K562 (cell line): ENCODE data around the gene MDC1. TPM values are rescaled to one million over a fixed set of nuclear protein-coding genes. Genes with fewer than 3 reads are reported as not detected.

Experiments used
- BRF1 ChIP-seq: IDR thresholded peaks from 3 replicates; pipeline ENCODE4 v1.6.1; 2011; ENCODE audit warnings: borderline replicate concordance, mild to moderate bottlenecking; ENCODE audit not compliant: insufficient read length; ENCODE audit errors: extremely low read depth
- CSDE1 ChIP-seq, 2 experiments: fragments of 450-650 bp; IDR thresholded peaks; 2 replicates each; pipeline ENCODE4 v1.6.1; 2016; ENCODE audit warnings: mild to moderate bottlenecking in 1 of 2
- EGR1 ChIP-seq: fragments of 450-650 bp; conservative IDR thresholded peaks from 2 replicates; pipeline ENCODE4 v1.6.1; 2017; ENCODE audit warnings: mild to moderate bottlenecking
- NFE2L1 ChIP-seq: fragments of 450-650 bp; IDR thresholded peaks from 2 replicates; pipeline ENCODE4 v1.6.1; 2016; ENCODE audit warnings: missing genetic modification characterization, low read depth, mild to moderate bottlenecking, missing compliant biosample characterization, moderate library complexity, borderline replicate concordance
- POLR3G ChIP-seq: IDR thresholded peaks from 2 replicates; pipeline ENCODE4 v1.6.1; 2011; ENCODE audit not compliant: insufficient read length, insufficient replicate concordance; ENCODE audit errors: extremely low read depth
- RBM15 ChIP-seq: fragments of 200-400 bp; formaldehyde crosslinking; IDR thresholded peaks from 2 replicates; pipeline ENCODE4 v1.6.1; 2018; ENCODE audit warnings: mild to moderate bottlenecking, low read length, moderate library complexity; ENCODE audit not compliant: insufficient read depth
- RCOR1 ChIP-seq, 2 experiments: IDR thresholded peaks; 2 replicates each; pipeline ENCODE4 v1.6.1; 2012; ENCODE audit warnings: low read depth in 2 of 2, low read length in 2 of 2, borderline replicate concordance in 1 of 2, improper control_type of control experiment in 1 of 2
- SP1 ChIP-seq: sonication (generic); formaldehyde crosslinking; IDR thresholded peaks from 2 replicates; pipeline ENCODE4 v1.8.1; 2022; ENCODE audit warnings: mild to moderate bottlenecking, missing genetic modification reagents
- ZNF12 ChIP-seq: sonication (generic); formaldehyde crosslinking; IDR thresholded peaks from 2 replicates; pipeline ENCODE4 v1.4.0; 2020; ENCODE audit warnings: mild to moderate bottlenecking, missing genetic modification reagents
- ZNF140 ChIP-seq: fragments of 250-450 bp; sonication (Bioruptor Pico); IDR thresholded peaks from 2 replicates; pipeline ENCODE4 v1.8.0; 2021; ENCODE audit warnings: moderate library complexity, mild to moderate bottlenecking, inconsistent platforms
- ZZZ3 ChIP-seq: fragments of 450-650 bp; IDR thresholded peaks from 2 replicates; pipeline ENCODE4 v1.6.1; 2016; ENCODE audit warnings: antibody characterized with exemption, mild to moderate bottlenecking, moderate library complexity
- polyA plus RNA-seq, 8 experiments: library from polyadenylated mRNA; depleted of rRNA in 4 of 8; stranded (reverse) in 5 of 8; unstranded in 3 of 8; fragments of >200 nt; fragmentation: Nextera tagmentation in 2 of 8; fragmentation: Illumina TruSeq in 1 of 8; extraction: Ambion mirVana in 2 of 8; extraction: Trizol in 1 of 8; gene quantifications; 2 replicates each; pipeline versions ENCODE4 v1.2.1 to v1.2.3, GENCODE V29; 2011 to 2014; ENCODE audit warnings: inconsistent platforms in 1 of 8, missing spikeins in 1 of 8
- total RNA-seq, 7 experiments: library from RNA; depleted of rRNA in 6 of 7; stranded (reverse); fragments of >200 nt in 6 of 7; fragmentation: Illumina TruSeq in 2 of 7; extraction: Trizol in 2 of 7; gene quantifications; 2 replicates each; pipeline versions ENCODE4 v1.2.1 to v1.2.3, GENCODE V29; 2011 to 2021; ENCODE audit warnings: low replicate concordance in 1 of 7
- TF ChIP-seq, protein P1 (sequence below): sonication (generic); formaldehyde crosslinking; IDR thresholded peaks from 2 replicates; pipeline ENCODE4 v1.8.1; 2023; ENCODE audit warnings: mild to moderate bottlenecking, missing genetic modification reagents
- TF ChIP-seq, protein P2 (sequence below): fragments of 250-450 bp; sonication (Bioruptor Pico); IDR thresholded peaks from 2 replicates; pipeline ENCODE4 v1.4.0; 2020; ENCODE audit warnings: mild to moderate bottlenecking
- TF ChIP-seq, protein P3 (sequence below), 2 experiments: fragments of 450-650 bp; formaldehyde crosslinking in 1 of 2; IDR thresholded peaks; 2 replicates each; pipeline versions ENCODE4 v1.4.0 to v1.6.1; 2014 to 2020; ENCODE audit warnings: mild to moderate bottlenecking in 2 of 2, borderline replicate concordance in 1 of 2, low read depth in 1 of 2

MDC1 gene
- total and polyA plus RNA-seq, 9 of the 15 experiments (the other 6 are each of a cell fraction or from before 2014, with no cell fraction given) = 8.2 to 114 (median 20.0) TPM

DNA sequence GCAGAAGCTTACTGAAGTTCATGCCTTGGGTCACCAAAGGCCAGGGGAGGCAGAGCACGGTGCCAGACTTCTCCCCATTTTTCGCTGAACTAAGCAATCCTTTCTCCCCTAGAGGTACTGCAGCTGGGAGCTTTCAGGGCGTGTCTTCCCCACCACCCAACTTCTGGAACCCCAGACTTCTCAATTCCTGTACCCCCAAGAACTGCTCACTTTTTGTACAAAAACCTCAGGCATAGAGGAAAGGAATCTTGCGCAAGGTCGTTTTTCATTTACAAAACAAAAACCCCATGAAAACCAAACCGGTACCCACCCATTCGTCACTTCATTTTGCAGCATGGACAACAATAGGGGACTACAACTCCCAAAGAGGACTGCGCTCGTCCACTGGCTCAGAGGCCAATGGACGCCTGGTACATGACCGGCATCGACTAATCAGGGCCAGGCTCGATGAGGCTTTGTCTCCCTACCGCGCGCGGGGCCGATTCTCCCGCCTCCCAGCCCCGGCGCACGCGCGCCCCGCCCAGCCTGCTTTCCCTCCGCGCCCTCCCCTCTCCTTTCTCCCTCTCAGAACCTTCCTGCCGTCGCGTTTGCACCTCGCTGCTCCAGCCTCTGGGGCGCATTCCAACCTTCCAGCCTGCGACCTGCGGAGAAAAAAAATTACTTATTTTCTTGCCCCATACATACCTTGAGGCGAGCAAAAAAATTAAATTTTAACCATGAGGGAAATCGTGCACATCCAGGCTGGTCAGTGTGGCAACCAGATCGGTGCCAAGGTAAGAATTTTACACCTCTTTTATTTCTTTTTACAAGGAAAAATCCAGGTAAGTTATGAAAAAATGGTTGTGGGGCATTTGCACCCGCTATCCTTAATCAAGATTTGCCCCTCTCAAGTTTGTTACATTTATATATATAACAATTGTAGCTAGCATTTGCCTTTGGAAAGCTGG, 3.0 kb upstream of the MDC1 start, which contains the start of gene TUBB (continued):
- TF ChIP-seq, protein P1, sequence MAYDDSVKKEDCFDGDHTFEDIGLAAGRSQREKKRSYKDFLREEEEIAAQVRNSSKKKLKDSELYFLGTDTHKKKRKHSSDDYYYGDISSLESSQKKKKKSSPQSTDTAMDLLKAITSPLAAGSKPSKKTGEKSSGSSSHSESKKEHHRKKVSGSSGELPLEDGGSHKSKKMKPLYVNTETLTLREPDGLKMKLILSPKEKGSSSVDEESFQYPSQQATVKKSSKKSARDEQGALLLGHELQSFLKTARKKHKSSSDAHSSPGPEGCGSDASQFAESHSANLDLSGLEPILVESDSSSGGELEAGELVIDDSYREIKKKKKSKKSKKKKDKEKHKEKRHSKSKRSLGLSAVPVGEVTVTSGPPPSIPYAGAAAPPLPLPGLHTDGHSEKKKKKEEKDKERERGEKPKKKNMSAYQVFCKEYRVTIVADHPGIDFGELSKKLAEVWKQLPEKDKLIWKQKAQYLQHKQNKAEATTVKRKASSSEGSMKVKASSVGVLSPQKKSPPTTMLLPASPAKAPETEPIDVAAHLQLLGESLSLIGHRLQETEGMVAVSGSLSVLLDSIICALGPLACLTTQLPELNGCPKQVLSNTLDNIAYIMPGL = peak; percentile 19; the same call in 1 of the 2 replicates
- TF ChIP-seq BRF1 = no peak
- TF ChIP-seq, protein P2, sequence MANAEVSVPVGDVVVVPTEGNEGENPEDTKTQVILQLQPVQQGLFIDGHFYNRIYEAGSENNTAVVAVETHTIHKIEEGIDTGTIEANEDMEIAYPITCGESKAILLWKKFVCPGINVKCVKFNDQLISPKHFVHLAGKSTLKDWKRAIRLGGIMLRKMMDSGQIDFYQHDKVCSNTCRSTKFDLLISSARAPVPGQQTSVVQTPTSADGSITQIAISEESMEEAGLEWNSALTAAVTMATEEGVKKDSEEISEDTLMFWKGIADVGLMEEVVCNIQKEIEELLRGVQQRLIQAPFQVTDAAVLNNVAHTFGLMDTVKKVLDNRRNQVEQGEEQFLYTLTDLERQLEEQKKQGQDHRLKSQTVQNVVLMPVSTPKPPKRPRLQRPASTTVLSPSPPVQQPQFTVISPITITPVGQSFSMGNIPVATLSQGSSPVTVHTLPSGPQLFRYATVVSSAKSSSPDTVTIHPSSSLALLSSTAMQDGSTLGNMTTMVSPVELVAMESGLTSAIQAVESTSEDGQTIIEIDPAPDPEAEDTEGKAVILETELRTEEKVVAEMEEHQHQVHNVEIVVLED = no peak
- TF ChIP-seq SP1 (CRISPR knock-in tag) = peak; percentile 84
- peak; percentile 40 to 48; a peak in 1 of 4 replicates for TF ChIP-seq RCOR1 (IDR thresholded peaks at IDR 0.05; ENCODE audit: borderline replicate concordance in 1 of 2, low read depth in 2 of 2, low read length in 2 of 2)
- TF ChIP-seq POLR3G = no peak
- TF ChIP-seq EGR1 = no peak
- no peak for TF ChIP-seq ZZZ3
- TF ChIP-seq, protein P3, sequence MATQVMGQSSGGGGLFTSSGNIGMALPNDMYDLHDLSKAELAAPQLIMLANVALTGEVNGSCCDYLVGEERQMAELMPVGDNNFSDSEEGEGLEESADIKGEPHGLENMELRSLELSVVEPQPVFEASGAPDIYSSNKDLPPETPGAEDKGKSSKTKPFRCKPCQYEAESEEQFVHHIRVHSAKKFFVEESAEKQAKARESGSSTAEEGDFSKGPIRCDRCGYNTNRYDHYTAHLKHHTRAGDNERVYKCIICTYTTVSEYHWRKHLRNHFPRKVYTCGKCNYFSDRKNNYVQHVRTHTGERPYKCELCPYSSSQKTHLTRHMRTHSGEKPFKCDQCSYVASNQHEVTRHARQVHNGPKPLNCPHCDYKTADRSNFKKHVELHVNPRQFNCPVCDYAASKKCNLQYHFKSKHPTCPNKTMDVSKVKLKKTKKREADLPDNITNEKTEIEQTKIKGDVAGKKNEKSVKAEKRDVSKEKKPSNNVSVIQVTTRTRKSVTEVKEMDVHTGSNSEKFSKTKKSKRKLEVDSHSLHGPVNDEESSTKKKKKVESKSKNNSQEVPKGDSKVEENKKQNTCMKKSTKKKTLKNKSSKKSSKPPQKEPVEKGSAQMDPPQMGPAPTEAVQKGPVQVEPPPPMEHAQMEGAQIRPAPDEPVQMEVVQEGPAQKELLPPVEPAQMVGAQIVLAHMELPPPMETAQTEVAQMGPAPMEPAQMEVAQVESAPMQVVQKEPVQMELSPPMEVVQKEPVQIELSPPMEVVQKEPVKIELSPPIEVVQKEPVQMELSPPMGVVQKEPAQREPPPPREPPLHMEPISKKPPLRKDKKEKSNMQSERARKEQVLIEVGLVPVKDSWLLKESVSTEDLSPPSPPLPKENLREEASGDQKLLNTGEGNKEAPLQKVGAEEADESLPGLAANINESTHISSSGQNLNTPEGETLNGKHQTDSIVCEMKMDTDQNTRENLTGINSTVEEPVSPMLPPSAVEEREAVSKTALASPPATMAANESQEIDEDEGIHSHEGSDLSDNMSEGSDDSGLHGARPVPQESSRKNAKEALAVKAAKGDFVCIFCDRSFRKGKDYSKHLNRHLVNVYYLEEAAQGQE (IDR thresholded peaks at IDR 0.05; ENCODE audit: borderline replicate concordance) = no peak
- TF ChIP-seq, protein P3 (CRISPR knock-in tag; IDR thresholded peaks at IDR 0.05; ENCODE audit: low read depth) = 0 out of 2 replicates have a peak, but pooled peaks have one; percentile 6
- no peak for TF ChIP-seq NFE2L1 (tag)
- TF ChIP-seq ZNF140 (CRISPR knock-in tag) = 0 out of 2 replicates have a peak, but pooled peaks have one; percentile 49
- 0 out of 2 replicates have a peak, but pooled peaks have one; percentile 16 for TF ChIP-seq ZNF12 (CRISPR knock-in tag)
- TF ChIP-seq CSDE1 (IDR thresholded peaks at IDR 0.05) = no peak
- no peak for TF ChIP-seq RBM15
